Naive thymus-derived CD4-positive, alpha-beta T cell (primary cell): ENCODE data around the gene GM2A. TPM values are rescaled to one million over a fixed set of nuclear protein-coding genes. Genes with fewer than 3 reads are reported as not detected.

Experiments used
- ATAC-seq: fragments of 150-1000 bp; cut with Tn5 transposase; 2 replicates; pipeline ENCODE4 v1.10.0; 2021; ENCODE audit warnings: mild to moderate bottlenecking, moderate library complexity
- CTCF ChIA-PET: fragments of 350-600 bp; sonication (Branson Sonifier 250); formaldehyde crosslinking; loops from one replicate; lab custom pipeline; 2021; ENCODE audit warnings: antibody characterized with exemption; lab: Charles Lee
- POLR2A ChIA-PET: fragments of 350-600 bp; sonication (Branson Sonifier 250); formaldehyde crosslinking; loops from one replicate; lab custom pipeline; 2021; ENCODE audit warnings: antibody characterized with exemption, inconsistent platforms; lab: Charles Lee
- DNase-seq, 9 donors: peaks; one replicate each; pipeline versions ENCODE4 v3.0.0 to v3.0.0-alpha.2; 2020 to 2022; ENCODE audit warnings: mixed read lengths in 1 of 9
- H3K27ac ChIP-seq: one replicate; pipeline ENCODE4 v1.7.0; 2013; ENCODE audit warnings: mild to moderate bottlenecking, low read depth, low read length, moderate library complexity
- H3K27me3 ChIP-seq, 2 donors: one replicate each; pipeline ENCODE4 v1.7.0; 2013; ENCODE audit warnings: low read length in 2 of 2, mild to moderate bottlenecking in 2 of 2, moderate library complexity in 2 of 2; ENCODE audit not compliant: control insufficient read depth in 2 of 2, insufficient read depth in 2 of 2
- H3K36me3 ChIP-seq, 3 experiments: 1 replicate in 2 of 3; 2 replicates in 1 of 3; pipeline ENCODE4 v1.7.0; 2013; ENCODE audit warnings: low read length in 3 of 3, mild to moderate bottlenecking in 3 of 3, moderate library complexity in 1 of 3; ENCODE audit not compliant: insufficient read depth in 3 of 3, control insufficient read depth in 2 of 3
- H3K4me1 ChIP-seq, 2 donors: one replicate each; pipeline ENCODE4 v1.7.0; 2013; ENCODE audit warnings: low read length in 2 of 2, mild to moderate bottlenecking in 2 of 2, moderate library complexity in 1 of 2; ENCODE audit not compliant: control insufficient read depth in 2 of 2, insufficient read depth in 2 of 2
- H3K4me3 ChIP-seq: 2 replicates; pipeline ENCODE4 v1.7.0; 2013; ENCODE audit warnings: mild to moderate bottlenecking, low read length
- H3K9me3 ChIP-seq, 3 experiments: 1 replicate in 2 of 3; 2 replicates in 1 of 3; pipeline ENCODE4 v1.7.0; 2013; ENCODE audit warnings: low read length in 3 of 3; ENCODE audit not compliant: control insufficient read depth in 2 of 3
- H3K27ac Mint-ChIP-seq, 9 donors: one replicate each; pipeline ENCODE4 v1.8.0; 2020 to 2022; ENCODE audit warnings: mixed read lengths in 9 of 9, mild to moderate bottlenecking in 8 of 9, moderate library complexity in 5 of 9, inconsistent platforms in 2 of 9
- H3K27me3 Mint-ChIP-seq, 5 donors: one replicate each; pipeline ENCODE4 v1.8.0; 2021 to 2022; ENCODE audit warnings: mixed read lengths in 5 of 5, mild to moderate bottlenecking in 1 of 5
- H3K36me3 Mint-ChIP-seq, 5 donors: one replicate each; pipeline ENCODE4 v1.8.0; 2020 to 2022; ENCODE audit warnings: mixed read lengths in 5 of 5, mild to moderate bottlenecking in 3 of 5, inconsistent platforms in 1 of 5
- H3K4me1 Mint-ChIP-seq, 7 donors: one replicate each; pipeline ENCODE4 v1.8.0; 2020 to 2022; ENCODE audit warnings: mixed read lengths in 7 of 7, mild to moderate bottlenecking in 3 of 7, inconsistent platforms in 1 of 7
- H3K4me3 Mint-ChIP-seq, 10 donors: one replicate each; pipeline ENCODE4 v1.8.0; 2020 to 2022; ENCODE audit warnings: mild to moderate bottlenecking in 10 of 10, mixed read lengths in 10 of 10, moderate library complexity in 6 of 10, inconsistent platforms in 2 of 10
- H3K9me3 Mint-ChIP-seq, 11 donors: one replicate each; pipeline ENCODE4 v1.8.0; 2020 to 2022; ENCODE audit warnings: mixed read lengths in 11 of 11, mild to moderate bottlenecking in 4 of 11, inconsistent platforms in 1 of 11, moderate library complexity in 1 of 11
- intact Hi-C, 2 donors: fragments of 100-400 bp; cut with micrococcal nuclease; formaldehyde crosslinking; loops; one replicate each; pipeline ENCODE4 v1.15.1; 2023
- polyA plus RNA-seq, 2 donors: library from polyadenylated mRNA; unstranded; fragments of 300-500 nt; fragmentation: Illumina TruSeq; gene quantifications; one replicate each; pipeline ENCODE4 v1.2.3, GENCODE V29; 2021
- total RNA-seq, 6 experiments: library from RNA in 5 of 6; stranded (reverse) in 5 of 6; gene quantifications; 1 replicate in 5 of 6; 2 replicates in 1 of 6; pipeline ENCODE4 v1.2.3 and lab custom pipeline; 2021 to 2026

GM2A gene
- total and polyA plus RNA-seq, 7 experiments from 2014 or later, result 5.0 to 45.6 (median 14.7) TPM

DNA sequence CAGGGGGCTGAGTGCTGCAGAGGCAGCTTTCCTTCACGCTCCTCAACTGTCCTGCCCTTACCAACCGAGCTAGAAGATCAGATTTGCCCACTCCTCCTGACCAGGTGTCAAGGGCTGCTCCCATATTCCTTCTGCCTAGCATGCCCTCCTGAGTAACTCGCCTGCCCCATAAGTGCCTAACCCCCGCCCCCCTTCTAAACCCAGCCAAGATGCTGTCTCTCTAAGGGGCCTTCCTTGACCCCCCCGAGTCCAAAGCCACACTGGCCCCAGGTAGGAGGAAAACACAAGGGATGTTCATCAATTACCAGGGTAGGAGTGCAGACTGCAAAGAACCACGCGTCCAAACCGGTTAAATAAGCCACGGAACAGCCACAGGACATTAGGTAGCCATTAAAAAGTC lies 33.8 kb upstream of the GM2A start:
- H3K27ac ChIP-seq, result peak overlapping the region; percentile 93

DNA sequence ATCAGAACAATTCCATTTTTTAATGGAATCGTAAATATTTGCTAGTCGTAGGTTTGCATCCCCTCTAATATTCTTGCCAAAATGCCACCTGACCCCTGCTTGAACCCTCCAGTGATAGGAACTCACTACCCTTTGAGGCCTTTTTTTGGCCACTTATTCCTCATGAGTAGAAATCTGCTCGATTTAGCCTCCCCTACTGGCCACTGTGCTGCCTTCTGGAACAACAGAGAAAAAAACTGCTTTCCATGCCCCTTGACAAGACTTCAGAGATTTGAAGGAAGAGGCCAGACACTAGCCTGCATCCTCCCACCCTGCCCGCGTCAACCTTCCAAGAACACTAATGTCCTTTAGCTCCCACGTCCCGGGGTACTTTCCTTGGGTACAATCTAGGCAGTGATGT lies 33.2 kb upstream of the GM2A start:
- POLR2A ChIA-PET, result interaction anchor here (0.7 to 6.9 kb wide), 6 partner anchors 8 to 77 kb away, joined by 3 to 45 read pairs (median 7); partner anchors contain the start of gene GM2A
- Histone ChIP-seq H3K27ac (peak overlapping the region; percentile 93), H3K36me3 (peaks cover 0 to 7% (median 0%) of the 10 kb centered on the region in 3 experiments), H3K4me1 (peaks cover 69 to 82% of the 10 kb centered on the region in 2 donors), H3K27me3 (no peaks in the 10 kb centered on the region), H3K9me3 (no peaks in the 10 kb centered on the region), H3K4me3 (peak overlapping the region; percentile 95)
- no peak for ATAC-seq
- CTCF ChIA-PET, result interaction anchor here (0.7 kb wide), 1 partner anchor 54 kb away, joined by 3 read pairs; no protein-coding TSS in a partner anchor
- Mint-ChIP-seq H3K4me3 (peak overlapping the region; percentile 26 to 97 (median 92)), H3K9me3 (no peaks in the 10 kb centered on the region), H3K4me1 (peaks cover 70 to 89% (median 85%) of the 10 kb centered on the region in 7 donors), H3K27me3 (no peaks in the 10 kb centered on the region), H3K36me3 (peaks cover 0 to 53% (median 32%) of the 10 kb centered on the region in 5 donors), H3K27ac (peak overlapping the region; percentile 59 to 98 (median 98))
- intact Hi-C loops, result loop anchor here (5.0 kb wide), 2 partner anchors 78 to 437 kb away; no protein-coding TSS in a partner anchor
- no peak for DNase-seq

More for the DNA sequence above, 33.8 kb upstream of the GM2A start:
- Mint-ChIP-seq H3K27me3 (no peaks in the 10 kb centered on the region), H3K4me3 (peak overlapping the region; percentile 24 to 97 (median 69)), H3K27ac (peak overlapping the region in 8 of 9 donors; percentile 90 to 98 (median 98)), H3K4me1 (peaks cover 73 to 89% (median 86%) of the 10 kb centered on the region in 7 donors), H3K9me3 (no peaks in the 10 kb centered on the region), H3K36me3 (peaks cover 0 to 59% (median 39%) of the 10 kb centered on the region in 5 donors)
- H3K4me1 ChIP-seq, result peaks cover 69 to 82% of the 10 kb centered on the region in 2 donors
- no peaks in the 10 kb centered on the region for H3K27me3 ChIP-seq
- intact Hi-C loops, result no loop called here
- DNase-seq (no peak), ATAC-seq (no peak)
- ChIA-PET CTCF (interaction anchor here (0.6 kb wide), 1 partner anchor 548 kb away, joined by 3 read pairs; no protein-coding TSS in a partner anchor), POLR2A (interaction anchor here (1.3 to 6.9 kb wide), 4 partner anchors 10 to 77 kb away, joined by 3 to 44 read pairs (median 7); no protein-coding TSS in a partner anchor)
- H3K36me3 ChIP-seq, result peaks cover 0 to 7% (median 0%) of the 10 kb centered on the region in 3 experiments
- no peaks in the 10 kb centered on the region for H3K9me3 ChIP-seq
- H3K4me3 ChIP-seq, result no peak overlapping the region

DNA sequence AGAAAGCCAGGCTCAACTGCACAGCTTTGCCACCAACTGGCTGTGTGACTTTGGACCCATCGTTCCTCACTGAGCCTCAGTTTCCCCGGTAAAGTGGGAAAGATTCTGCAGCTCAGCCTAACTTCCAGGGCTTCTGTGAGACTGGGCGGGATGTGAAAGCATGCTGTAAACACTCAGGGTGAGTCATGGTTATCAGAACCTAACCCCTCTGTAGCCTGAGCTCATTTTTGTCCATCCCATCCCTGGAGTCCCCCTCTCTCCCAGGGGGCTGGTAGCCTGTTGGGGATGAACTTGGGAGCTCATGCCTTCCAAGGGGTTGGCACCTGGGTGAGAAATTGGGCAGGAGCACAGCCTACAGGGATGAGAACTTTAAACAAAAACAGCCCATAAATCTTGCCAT lies 31.4 kb upstream of the GM2A start:
- Histone ChIP-seq H3K36me3 (peaks cover 0 to 7% (median 0%) of the 10 kb centered on the region in 3 experiments), H3K27ac (peak overlapping the region; percentile 93), H3K27me3 (no peaks in the 10 kb centered on the region), H3K9me3 (no peaks in the 10 kb centered on the region), H3K4me1 (peaks cover 69 to 71% of the 10 kb centered on the region in 2 donors), H3K4me3 (peak overlapping the region; percentile 95)
- H3K27me3 Mint-ChIP-seq, result no peaks in the 10 kb centered on the region
- intact Hi-C loops, result loop anchor here (5.0 kb wide), 2 partner anchors 76 to 439 kb away; no protein-coding TSS in a partner anchor
- ATAC-seq, result no peak
- H3K27ac Mint-ChIP-seq, result peak overlapping the region; percentile 87 to 98 (median 98)
- no peaks in the 10 kb centered on the region for H3K9me3 Mint-ChIP-seq
- no peak for DNase-seq
- POLR2A ChIA-PET, result interaction anchor here (1.0 to 6.9 kb wide), 14 partner anchors 9 to 140 kb away, joined by 3 to 184 read pairs (median 6); partner anchors contain the start of gene GM2A
- peak overlapping the region; percentile 80 to 97 (median 92) for H3K4me3 Mint-ChIP-seq
- CTCF ChIA-PET, result interaction anchor here (1.2 to 4.0 kb wide), 3 partner anchors 8 to 172 kb away, joined by 3 to 19 read pairs (median 14); no protein-coding TSS in a partner anchor
- H3K36me3 Mint-ChIP-seq, result peaks cover 0 to 47% (median 23%) of the 10 kb centered on the region in 5 donors
- H3K4me1 Mint-ChIP-seq, result peaks cover 63 to 83% (median 81%) of the 10 kb centered on the region in 7 donors

DNA sequence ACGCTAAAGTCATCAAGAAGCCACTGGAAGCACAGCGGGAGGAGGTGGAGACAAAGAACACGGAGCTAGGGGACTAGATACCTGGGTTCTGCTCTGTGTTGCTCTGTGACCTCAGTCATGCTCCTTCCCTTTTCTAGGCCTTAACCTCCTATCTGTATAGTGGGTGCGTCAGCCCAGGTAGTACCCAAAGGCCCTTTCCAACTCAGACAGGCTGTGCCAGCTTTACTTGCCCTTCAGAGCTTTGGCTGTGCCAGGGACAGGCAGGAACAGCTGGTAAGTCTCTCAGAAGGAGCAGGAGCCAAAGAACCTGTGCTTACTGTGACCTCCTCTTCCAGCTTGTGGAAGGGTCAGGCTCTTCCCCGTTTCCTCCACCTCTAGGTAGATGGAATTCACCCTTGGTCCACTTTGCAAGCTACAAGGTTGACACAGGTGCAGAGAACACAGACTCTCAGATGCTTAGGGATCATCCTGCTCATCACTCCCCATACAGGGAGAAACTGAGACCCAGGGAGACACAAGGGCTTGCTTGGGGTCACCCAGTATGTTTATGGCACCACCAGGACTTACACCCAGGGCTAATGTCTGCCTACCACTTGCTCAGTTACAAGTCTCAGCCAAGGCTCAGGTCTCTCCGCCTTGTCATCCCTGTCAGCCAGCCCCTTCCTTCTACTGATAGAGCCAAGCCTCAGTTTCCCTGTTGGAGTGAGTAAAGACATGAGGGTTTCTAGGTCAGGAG lies 30.8 kb upstream of the GM2A start:
- H3K4me1 Mint-ChIP-seq, result peaks cover 60 to 77% (median 74%) of the 10 kb centered on the region in 7 donors
- ChIA-PET CTCF (interaction anchor here (0.6 to 4.0 kb wide), 5 partner anchors 9 to 173 kb away, joined by 3 to 19 read pairs (median 7); partner anchors contain the start of gene GM2A), POLR2A (interaction anchor here (0.6 to 6.9 kb wide), 18 partner anchors 8 to 1672 kb away, joined by 3 to 184 read pairs (median 7); partner anchors contain the start of gene GM2A)
- ATAC-seq (no peak), DNase-seq (no peak)
- no peaks in the 10 kb centered on the region for H3K9me3 ChIP-seq
- H3K27me3 Mint-ChIP-seq, result no peaks in the 10 kb centered on the region
- intact Hi-C loops, result loop anchor here (2.0 to 5.0 kb wide), 3 partner anchors 65 to 440 kb away; partner anchors contain the start of gene ANXA6 (in 1 of the 2)
- H3K4me1 ChIP-seq, result peaks cover 65 to 69% of the 10 kb centered on the region in 2 donors
- peaks cover 0 to 42% (median 19%) of the 10 kb centered on the region in 5 donors for H3K36me3 Mint-ChIP-seq
- peak overlapping the region; percentile 87 to 98 (median 98) for H3K27ac Mint-ChIP-seq
- H3K4me3 Mint-ChIP-seq, result peak overlapping the region; percentile 80 to 97 (median 92)
- peak overlapping the region; percentile 95 for H3K4me3 ChIP-seq
- H3K36me3 ChIP-seq, result peaks cover 0 to 7% (median 0%) of the 10 kb centered on the region in 3 experiments
- H3K27me3 ChIP-seq, result no peaks in the 10 kb centered on the region
- H3K27ac ChIP-seq, result peak overlapping the region; percentile 93
- no peaks in the 10 kb centered on the region for H3K9me3 Mint-ChIP-seq

DNA sequence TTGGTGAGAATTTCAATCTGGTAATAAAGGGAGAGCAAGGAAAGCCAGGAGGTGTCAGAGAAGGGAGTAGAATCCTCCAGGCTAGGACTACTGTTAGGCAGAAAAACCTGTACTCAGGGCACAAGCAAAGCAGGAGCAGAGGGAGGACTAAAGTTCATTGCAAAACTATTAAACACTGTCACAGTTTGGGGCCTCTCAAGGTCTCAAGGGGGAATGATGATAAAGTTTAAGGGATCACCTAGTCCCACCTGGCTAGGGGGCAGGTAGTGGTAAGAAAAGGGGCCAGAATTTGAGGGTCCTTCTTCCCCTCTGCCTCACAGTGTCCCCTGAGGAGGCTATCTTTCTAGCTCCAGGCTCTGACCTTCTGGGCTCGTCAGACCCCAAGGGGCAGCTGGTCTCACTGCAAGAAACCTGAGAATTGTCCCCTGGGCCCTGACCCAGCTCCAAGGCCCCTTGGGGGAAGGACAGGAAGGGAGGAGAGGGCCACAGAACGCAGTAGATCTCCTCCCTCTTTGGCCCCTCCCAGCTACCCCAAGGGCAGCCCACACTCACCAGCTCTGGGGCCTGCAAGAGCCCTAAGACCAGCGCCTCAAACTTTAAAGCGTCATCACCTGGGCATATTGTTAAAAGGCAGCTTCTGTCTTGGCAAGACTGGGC lies 30.1 kb upstream of the GM2A start:
- H3K9me3 Mint-ChIP-seq, result no peaks in the 10 kb centered on the region
- no peaks in the 10 kb centered on the region for H3K9me3 ChIP-seq
- ATAC-seq, result peak; percentile 75
- H3K27me3 ChIP-seq, result no peaks in the 10 kb centered on the region
- peak overlapping the region; percentile 93 for H3K27ac ChIP-seq
- intact Hi-C loops, result loop anchor here (1.0 to 5.0 kb wide), 6 partner anchors 9 to 441 kb away; partner anchors contain the start of gene ANXA6 (in 1 of the 2)
- peaks cover 0 to 40% (median 13%) of the 10 kb centered on the region in 5 donors for H3K36me3 Mint-ChIP-seq
- CTCF ChIA-PET, result interaction anchor here (0.6 to 4.0 kb wide), 7 partner anchors 10 to 77 kb away, joined by 3 to 19 read pairs (median 7); partner anchors contain the start of gene GM2A
- H3K4me3 Mint-ChIP-seq, result peak overlapping the region; percentile 80 to 97 (median 92)
- POLR2A ChIA-PET, result interaction anchor here (0.6 to 6.9 kb wide), 19 partner anchors 10 to 1673 kb away, joined by 3 to 184 read pairs (median 6); partner anchors contain the start of genes GM2A and RBM22
- peak overlapping the region; percentile 87 to 98 (median 98) for H3K27ac Mint-ChIP-seq
- peaks cover 0 to 7% (median 0%) of the 10 kb centered on the region in 3 experiments for H3K36me3 ChIP-seq
- H3K4me3 ChIP-seq, result peak overlapping the region; percentile 95
- peaks cover 55 to 75% (median 68%) of the 10 kb centered on the region in 7 donors for H3K4me1 Mint-ChIP-seq
- H3K27me3 Mint-ChIP-seq, result no peaks in the 10 kb centered on the region
- DNase-seq, result peak in 5 of 9 donors; percentile 35 to 60 (median 45)
- peaks cover 58 to 64% of the 10 kb centered on the region in 2 donors for H3K4me1 ChIP-seq
